Measurements from ENCODE around the gene DHX34.
"Not testable (repeated sequence)": the region's sequence is repeated elsewhere in the genome, so short reads cannot be mapped to it uniquely, and the experiment has no call there.

Gene DHX34

DNA sequence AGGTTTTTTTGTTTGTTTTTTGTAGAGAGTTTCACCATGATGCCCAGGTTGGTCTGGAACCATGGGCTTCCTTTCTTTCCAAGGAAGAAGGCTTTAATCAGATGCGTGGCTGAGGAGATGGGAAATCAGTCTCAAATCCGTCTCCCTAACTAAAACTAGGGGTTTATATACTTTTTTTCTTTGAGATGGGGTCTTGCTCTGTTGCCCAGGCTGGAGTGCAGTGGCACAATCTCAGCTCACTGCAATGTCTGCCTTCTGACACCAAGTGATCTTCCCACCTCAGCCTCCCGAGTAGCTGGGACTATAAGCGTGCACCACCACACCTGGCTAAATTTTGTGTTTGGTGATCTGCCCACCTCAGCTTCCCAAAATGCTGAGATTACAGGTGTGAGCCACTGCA, 35.4 kb downstream of the DHX34 start:
- H3K27ac ChIP-seq (ENCODE audit: low read depth, low read length); H3K9me3 ChIP-seq (ENCODE audit: insufficient read depth, low read length); H4K20me1 ChIP-seq (ENCODE audit: low read depth, low read length); H2AFZ ChIP-seq (ENCODE audit: low read depth, low read length, severe bottlenecking); H3K4me2 ChIP-seq (ENCODE audit: low read depth, low read length, poor library complexity, severe bottlenecking); H3K9ac ChIP-seq (ENCODE audit: low read length); H3F3A ChIP-seq (ENCODE audit: insufficient read depth); H3K79me2 ChIP-seq (ENCODE audit: insufficient read depth, low read length); H3K9me2 ChIP-seq (replicated peaks; ENCODE audit: insufficient read depth, low read length); H3K4me3 ChIP-seq (ENCODE audit: insufficient read depth, low read length, poor library complexity, severe bottlenecking); H3K36me3 ChIP-seq (ENCODE audit: low read length); H3K27me3 ChIP-seq (ENCODE audit: low read length): not testable (repeated sequence)

DNA sequence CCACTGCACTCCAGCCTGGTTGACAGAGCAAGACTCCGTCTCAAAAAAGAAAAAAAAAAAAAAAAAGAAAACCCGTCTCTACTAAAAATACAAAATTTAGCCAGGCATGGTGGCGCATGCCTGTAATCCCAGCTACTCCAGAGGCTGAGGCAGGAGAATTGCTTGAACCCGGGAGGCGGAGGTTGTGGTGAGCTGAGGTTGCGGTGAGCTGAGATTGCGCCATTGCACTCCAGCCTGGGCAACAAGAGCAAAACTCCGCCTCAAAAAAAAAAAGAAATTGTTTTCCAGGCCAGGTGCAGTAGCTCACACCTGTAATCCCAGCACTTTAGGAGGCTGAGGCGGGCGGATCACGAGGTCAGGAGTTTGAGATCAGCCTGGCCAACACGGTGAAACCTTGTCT, 37.5 kb downstream of the DHX34 start:
- not testable (repeated sequence) for H3F3A ChIP-seq (ENCODE audit: insufficient read depth); H4K20me1 ChIP-seq (ENCODE audit: low read depth, low read length); H3K27me3 ChIP-seq (ENCODE audit: low read length); H3K9me2 ChIP-seq (replicated peaks; ENCODE audit: insufficient read depth, low read length); H3K9me3 ChIP-seq (ENCODE audit: insufficient read depth, low read length); H3K27ac ChIP-seq (ENCODE audit: low read depth, low read length); H3K36me3 ChIP-seq (ENCODE audit: low read length); H3K79me2 ChIP-seq (ENCODE audit: insufficient read depth, low read length); H2AFZ ChIP-seq (ENCODE audit: low read depth, low read length, severe bottlenecking); H3K4me2 ChIP-seq (ENCODE audit: low read depth, low read length, poor library complexity, severe bottlenecking); H3K9ac ChIP-seq (ENCODE audit: low read length); H3K4me3 ChIP-seq (ENCODE audit: insufficient read depth, low read length, poor library complexity, severe bottlenecking)

DNA sequence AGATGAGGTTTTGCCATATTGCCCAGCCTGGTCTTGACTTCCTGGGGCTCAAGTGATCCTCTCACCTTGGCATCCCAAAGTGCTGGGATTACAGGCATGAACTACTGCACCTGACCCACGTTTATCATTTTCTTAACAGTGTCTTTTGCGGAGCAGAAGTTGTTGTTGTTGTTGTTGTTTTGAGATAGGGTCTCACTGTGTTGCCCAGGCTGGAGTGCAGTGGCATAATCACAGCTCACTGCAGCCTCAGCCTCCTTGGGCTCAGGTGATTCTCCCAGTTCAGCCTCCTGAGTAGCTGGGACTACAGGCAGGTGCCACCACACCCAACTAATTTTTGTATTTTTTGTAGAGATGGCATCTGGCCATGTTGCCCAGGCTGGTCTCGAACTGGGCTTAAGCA, 38.5 kb downstream of the DHX34 start:
- not testable (repeated sequence) for H3K27me3 ChIP-seq (ENCODE audit: low read length); H4K20me1 ChIP-seq (ENCODE audit: low read depth, low read length); H3F3A ChIP-seq (ENCODE audit: insufficient read depth); H3K36me3 ChIP-seq (ENCODE audit: low read length); H3K4me2 ChIP-seq (ENCODE audit: low read depth, low read length, poor library complexity, severe bottlenecking); H3K9ac ChIP-seq (ENCODE audit: low read length); H3K79me2 ChIP-seq (ENCODE audit: insufficient read depth, low read length); H3K27ac ChIP-seq (ENCODE audit: low read depth, low read length); H3K4me3 ChIP-seq (ENCODE audit: insufficient read depth, low read length, poor library complexity, severe bottlenecking); H3K9me3 ChIP-seq (ENCODE audit: insufficient read depth, low read length); H2AFZ ChIP-seq (ENCODE audit: low read depth, low read length, severe bottlenecking); H3K9me2 ChIP-seq (replicated peaks; ENCODE audit: insufficient read depth, low read length)

DNA sequence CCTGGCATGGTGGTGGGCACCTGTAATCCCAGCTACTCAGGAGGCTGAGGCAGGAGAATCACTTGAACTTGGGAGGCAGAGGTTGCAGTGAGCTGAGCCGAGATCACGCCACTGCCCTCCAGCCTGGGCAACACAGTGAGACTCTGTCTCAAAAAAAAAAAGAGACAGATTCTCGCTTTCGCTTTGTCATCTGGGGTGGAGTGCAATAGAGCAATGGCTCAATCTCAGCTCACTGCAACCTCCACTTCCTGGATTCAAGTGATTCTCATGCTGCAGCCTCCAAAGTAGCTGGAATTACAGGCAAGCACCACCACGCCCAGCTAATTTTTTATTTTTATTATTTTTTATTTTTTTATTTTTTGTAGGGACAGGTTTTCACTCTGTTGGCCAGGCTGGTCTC, 39.6 kb downstream of the DHX34 start:
- H3F3A ChIP-seq (ENCODE audit: insufficient read depth); H4K20me1 ChIP-seq (ENCODE audit: low read depth, low read length); H3K9me2 ChIP-seq (replicated peaks; ENCODE audit: insufficient read depth, low read length); H3K27ac ChIP-seq (ENCODE audit: low read depth, low read length); H3K36me3 ChIP-seq (ENCODE audit: low read length); H3K4me3 ChIP-seq (ENCODE audit: insufficient read depth, low read length, poor library complexity, severe bottlenecking); H3K4me2 ChIP-seq (ENCODE audit: low read depth, low read length, poor library complexity, severe bottlenecking); H3K27me3 ChIP-seq (ENCODE audit: low read length); H3K9me3 ChIP-seq (ENCODE audit: insufficient read depth, low read length); H2AFZ ChIP-seq (ENCODE audit: low read depth, low read length, severe bottlenecking); H3K9ac ChIP-seq (ENCODE audit: low read length); H3K79me2 ChIP-seq (ENCODE audit: insufficient read depth, low read length): not testable (repeated sequence)

DNA sequence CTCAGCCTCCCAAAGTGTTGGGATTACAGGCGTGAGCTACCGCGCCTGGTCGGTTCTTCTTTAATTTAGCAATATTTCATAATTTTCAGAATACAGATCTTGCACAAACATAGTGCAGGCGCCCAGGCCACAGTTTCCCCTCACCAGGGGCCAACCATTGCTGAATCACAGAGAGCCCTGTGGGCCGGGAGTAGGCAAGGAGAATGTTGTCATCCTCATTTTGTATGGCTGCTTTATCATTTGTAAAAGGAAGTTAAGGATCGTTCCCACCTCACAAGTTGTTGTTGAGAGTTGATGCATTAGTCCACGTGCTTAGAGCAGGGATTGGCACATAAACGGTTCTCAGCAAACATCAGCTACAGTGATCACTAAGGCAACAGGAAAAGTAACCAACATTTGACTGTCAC, 40.0 kb downstream of the DHX34 start:
- Histone ChIP-seq H3K36me3 (ENCODE audit: low read length) (no peaks in the 10 kb centered on the region), H3K9me3 (ENCODE audit: insufficient read depth, low read length) (no peaks in the 10 kb centered on the region), H3K27ac (ENCODE audit: low read depth, low read length) (no peak overlapping the region), H4K20me1 (ENCODE audit: low read depth, low read length) (no peaks in the 10 kb centered on the region), H2AFZ (ENCODE audit: low read depth, low read length, severe bottlenecking) (no peak overlapping the region), H3K9me2 (replicated peaks; ENCODE audit: insufficient read depth, low read length) (no peaks in the 10 kb centered on the region), H3K4me2 (ENCODE audit: low read depth, low read length, poor library complexity, severe bottlenecking) (no peak overlapping the region), H3K27me3 (ENCODE audit: low read length) (no peaks in the 10 kb centered on the region), H3K9ac (ENCODE audit: low read length) (no peak overlapping the region), H3K4me3 (ENCODE audit: insufficient read depth, low read length, poor library complexity, severe bottlenecking) (no peak overlapping the region), H3K79me2 (ENCODE audit: insufficient read depth, low read length) (no peaks in the 10 kb centered on the region), H3F3A (ENCODE audit: insufficient read depth) (no peaks in the 10 kb centered on the region)
- TF ChIP-seq EZH2phosphoT487 (conservative IDR thresholded peaks at IDR 0.05; ENCODE audit: low read length): no peak
- TF ChIP-seq, protein P1, sequence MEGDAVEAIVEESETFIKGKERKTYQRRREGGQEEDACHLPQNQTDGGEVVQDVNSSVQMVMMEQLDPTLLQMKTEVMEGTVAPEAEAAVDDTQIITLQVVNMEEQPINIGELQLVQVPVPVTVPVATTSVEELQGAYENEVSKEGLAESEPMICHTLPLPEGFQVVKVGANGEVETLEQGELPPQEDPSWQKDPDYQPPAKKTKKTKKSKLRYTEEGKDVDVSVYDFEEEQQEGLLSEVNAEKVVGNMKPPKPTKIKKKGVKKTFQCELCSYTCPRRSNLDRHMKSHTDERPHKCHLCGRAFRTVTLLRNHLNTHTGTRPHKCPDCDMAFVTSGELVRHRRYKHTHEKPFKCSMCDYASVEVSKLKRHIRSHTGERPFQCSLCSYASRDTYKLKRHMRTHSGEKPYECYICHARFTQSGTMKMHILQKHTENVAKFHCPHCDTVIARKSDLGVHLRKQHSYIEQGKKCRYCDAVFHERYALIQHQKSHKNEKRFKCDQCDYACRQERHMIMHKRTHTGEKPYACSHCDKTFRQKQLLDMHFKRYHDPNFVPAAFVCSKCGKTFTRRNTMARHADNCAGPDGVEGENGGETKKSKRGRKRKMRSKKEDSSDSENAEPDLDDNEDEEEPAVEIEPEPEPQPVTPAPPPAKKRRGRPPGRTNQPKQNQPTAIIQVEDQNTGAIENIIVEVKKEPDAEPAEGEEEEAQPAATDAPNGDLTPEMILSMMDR (IDR thresholded peaks at IDR 0.05; ENCODE audit: insufficient read depth, low read length, poor library complexity, severe bottlenecking): no peak

All from SU-DHL-6 (cell line).